ENCODE data around the gene NTNG2. TPM values are rescaled to one million over a fixed set of nuclear protein-coding genes. Genes with fewer than 3 reads are reported as not detected.
A peak's percentile ranks its signal among the peaks of the same experiment; 100 is the strongest.
"Not testable (repeated sequence)": the region's sequence is repeated elsewhere in the genome, so short reads cannot be mapped to it uniquely, and the experiment has no call there.

NTNG2 gene
- polyA plus RNA-seq, 3 donors: 0.20 to 0.40 (median 0.32) TPM

DNA sequence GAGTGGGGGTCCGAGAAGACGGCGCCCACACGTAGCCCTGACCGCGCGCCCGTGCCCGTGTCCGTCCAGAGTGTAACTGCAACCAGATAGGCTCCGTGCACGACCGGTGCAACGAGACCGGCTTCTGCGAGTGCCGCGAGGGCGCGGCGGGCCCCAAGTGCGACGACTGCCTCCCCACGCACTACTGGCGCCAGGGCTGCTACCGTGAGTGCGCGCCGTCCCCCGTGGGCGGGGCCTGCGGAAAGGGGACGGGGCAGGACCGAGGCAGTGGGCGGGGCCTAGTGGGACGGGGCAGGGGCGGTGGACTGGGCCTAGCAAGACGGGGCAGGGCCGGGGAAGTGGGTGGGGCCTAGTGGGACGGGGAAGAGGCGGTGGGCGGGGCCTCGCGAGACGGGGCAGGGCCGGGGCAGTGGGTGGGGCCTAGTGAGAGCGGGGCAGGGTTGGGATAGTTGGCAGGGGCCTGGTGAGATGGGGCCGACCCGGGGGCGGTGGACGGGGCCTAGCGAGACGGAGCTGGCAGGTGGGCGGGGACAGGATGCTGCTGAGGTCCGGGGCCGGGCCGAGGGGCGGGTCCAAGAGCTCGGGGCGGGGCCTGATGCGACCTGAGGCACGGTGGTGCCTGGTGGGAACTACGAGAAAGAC, 79.1 kb downstream of the NTNG2 start:
- peak; percentile 49 to 84 (median 71) for DNase-seq (ENCODE audit: extremely low read depth in 1 of 11, low read depth in 9 of 11, low spot score in 4 of 11)

- DNase-seq (ENCODE audit: extremely low read depth in 1 of 11, low read depth in 9 of 11, low spot score in 4 of 11): no peak
Observed at GRCh38 chr9:132241483-132241839, 79.6 kb downstream of the NTNG2 start.

GRCh38 chr9:132241840-132242620, 80.2 kb downstream of the NTNG2 start:
- no peak for DNase-seq (ENCODE audit: extremely low read depth in 1 of 11, low read depth in 9 of 11, low spot score in 4 of 11)

GRCh38 chr9:132242621-132243155, 80.8 kb downstream of the NTNG2 start:
- no peak for DNase-seq (ENCODE audit: extremely low read depth in 1 of 11, low read depth in 9 of 11, low spot score in 4 of 11)

DNA sequence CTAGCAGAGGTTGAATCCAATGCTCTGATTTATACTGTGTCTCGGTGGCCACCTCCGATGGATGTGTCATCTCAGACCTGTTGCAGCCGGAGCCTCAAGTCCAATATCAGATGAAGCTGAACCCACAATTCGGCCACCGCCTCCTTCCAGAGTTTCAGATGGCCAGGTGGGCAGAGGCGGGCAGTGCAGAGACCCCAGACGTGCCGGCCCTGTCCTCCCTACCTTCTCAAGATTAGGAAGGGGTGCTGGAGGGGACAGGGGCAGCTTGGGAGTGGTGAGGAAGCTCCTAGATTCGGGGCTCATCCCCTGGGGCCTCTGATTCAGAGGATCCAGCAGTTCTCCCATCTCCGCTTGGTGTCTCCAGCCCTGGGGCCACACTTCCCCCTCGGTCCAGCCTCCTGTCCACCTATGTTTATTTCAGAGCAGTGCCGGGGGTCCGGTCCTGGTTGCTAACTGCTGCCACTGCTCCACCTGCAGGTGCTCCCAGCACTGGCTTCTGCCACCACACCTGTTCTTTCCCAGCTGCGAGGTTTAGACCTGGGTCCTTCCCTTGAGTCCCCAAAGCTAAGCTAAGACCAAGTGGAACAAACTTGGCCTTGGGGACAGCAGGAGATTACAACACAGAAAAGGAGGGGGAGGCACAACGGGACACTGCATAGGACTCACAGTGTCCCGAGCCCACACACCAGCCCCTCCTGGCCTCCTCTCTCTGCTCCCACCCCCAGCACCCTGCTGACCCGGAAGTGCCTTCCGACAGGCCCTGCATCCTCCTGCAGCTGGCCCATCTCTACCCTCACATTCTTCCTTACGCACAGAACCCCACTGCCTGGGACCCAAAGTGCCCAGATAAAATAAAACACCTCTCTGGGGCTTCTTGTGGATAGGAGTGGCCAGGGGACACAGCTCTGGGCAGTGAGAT, 81.6 kb downstream of the NTNG2 start:
- no peak for DNase-seq (ENCODE audit: extremely low read depth in 1 of 11, low read depth in 9 of 11, low spot score in 4 of 11)

DNA sequence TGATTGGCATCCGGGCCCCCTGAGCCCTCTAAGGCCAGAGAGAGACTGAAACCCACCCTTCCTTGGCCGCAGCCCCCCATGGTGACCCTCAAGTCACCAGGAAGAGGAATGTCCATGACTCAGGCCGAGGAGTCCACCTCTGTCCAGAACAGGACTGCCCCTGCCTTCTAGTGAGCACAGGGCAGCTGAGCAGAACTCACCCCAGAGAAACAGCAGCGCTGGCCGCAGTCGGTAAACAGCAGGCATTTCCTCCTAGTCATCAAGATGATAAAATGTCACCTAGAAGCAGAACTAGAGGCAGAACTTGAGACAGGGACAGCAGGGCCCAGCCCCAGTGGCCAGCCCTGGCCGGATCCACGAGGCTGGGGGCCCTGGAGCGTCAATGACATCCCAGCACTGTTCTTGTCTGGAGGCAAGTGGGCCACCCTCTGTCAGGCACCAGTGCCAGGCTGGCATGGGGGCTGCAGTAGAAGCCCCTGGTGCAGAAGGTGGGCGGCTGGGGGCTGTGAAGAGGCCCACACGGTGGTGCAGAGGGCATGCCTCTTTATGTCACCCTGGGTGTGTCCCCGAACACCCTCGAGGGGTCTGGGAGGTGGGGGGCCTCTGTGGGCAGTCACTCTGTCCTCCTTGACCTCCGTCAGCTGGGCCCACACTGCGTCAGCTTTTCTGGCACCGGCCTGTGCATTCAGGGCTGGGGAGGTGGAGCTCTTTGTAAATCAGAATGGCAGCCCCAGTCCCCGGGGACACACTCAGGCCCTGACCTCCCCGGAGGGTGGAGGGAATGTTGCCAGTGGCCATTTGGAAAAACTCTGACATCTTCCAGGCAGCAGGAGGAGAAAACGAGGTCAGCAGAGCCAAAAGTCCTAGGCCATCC, 83.0 kb downstream of the NTNG2 start:
- no peak for DNase-seq (ENCODE audit: extremely low read depth in 1 of 11, low read depth in 9 of 11, low spot score in 4 of 11)

GRCh38 chr9:132245465-132245864, 83.6 kb downstream of the NTNG2 start:
- no peak for DNase-seq (ENCODE audit: extremely low read depth in 1 of 11, low read depth in 9 of 11, low spot score in 4 of 11)

DNA sequence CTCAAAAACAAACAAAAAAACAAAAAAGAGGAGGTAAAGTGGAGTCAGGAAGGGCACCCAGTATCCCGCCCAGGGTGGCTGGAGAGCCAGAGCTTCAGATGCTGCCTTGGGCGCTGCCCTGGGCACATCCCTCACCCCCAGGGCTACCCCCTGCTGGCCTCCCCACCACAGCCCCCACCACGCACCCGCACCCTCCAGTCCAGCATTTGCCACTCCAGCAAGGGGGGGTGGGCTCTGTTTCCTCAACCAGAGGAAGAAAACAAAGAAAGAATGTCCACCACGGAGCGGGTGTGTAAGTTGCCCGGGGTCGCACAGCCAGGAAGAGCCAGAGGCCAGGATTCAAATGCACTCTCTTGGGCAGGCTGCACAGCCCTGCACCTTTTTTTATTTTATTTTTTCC, 86.1 kb downstream of the NTNG2 start:
- DNase-seq (ENCODE audit: extremely low read depth in 1 of 11, low read depth in 9 of 11, low spot score in 4 of 11): no peak

DNA sequence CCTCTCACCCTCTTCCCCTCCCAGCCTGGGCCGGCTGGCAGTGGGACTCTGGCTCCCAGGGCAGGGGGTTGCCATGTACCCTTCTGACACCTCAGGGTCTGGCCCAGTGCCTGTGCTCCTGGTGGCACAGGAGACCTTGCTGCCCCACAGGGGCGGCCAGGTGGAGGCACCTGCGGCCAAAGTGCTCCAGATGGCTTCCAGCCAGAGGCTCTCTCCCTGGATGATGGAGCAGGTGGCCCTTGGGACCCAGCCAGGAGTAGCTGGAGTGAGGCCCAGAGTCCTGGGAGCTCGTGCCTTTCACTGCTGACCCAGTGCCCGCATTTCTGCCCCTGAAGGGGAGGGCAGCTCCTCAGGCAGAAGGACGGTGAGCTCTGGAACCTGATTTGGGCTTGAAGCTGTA, 87.3 kb downstream of the NTNG2 start:
- DNase-seq (ENCODE audit: extremely low read depth in 1 of 11, low read depth in 9 of 11, low spot score in 4 of 11): no peak

GRCh38 chr9:132249690-132250089, 87.8 kb downstream of the NTNG2 start:
- no peak for DNase-seq (ENCODE audit: extremely low read depth in 1 of 11, low read depth in 9 of 11, low spot score in 4 of 11)

GRCh38 chr9:132250324-132251262, 88.7 kb downstream of the NTNG2 start:
- no peak for DNase-seq (ENCODE audit: extremely low read depth in 1 of 11, low read depth in 9 of 11, low spot score in 4 of 11)

GRCh38 chr9:132260846-132261245, 99.0 kb downstream of the NTNG2 start:
- no peak for DNase-seq (ENCODE audit: extremely low read depth in 1 of 11, low read depth in 9 of 11, low spot score in 4 of 11)

- DNase-seq (ENCODE audit: extremely low read depth in 1 of 11, low read depth in 9 of 11, low spot score in 4 of 11): no peak
Observed at GRCh38 chr9:132266017-132266416, 104.2 kb downstream of the NTNG2 start.

DNA sequence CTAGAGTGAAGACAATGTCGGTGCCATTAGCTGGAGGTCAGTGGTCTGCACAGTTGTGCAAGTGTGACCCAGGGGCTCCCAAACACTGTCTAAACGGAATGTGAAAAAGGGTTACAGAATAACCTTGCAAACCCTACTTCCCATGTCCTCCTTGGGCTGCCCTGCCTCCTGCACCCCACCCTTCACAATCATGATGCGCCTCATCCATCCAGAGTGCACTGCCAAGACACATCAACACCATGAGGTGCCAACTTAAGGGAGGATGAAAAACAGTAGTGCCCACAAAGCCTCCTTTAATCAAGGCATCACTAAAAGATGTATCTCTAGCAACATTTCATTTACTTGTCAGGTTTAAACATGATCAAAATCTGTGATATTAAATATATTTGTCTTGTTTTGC, 105.8 kb downstream of the NTNG2 start:
- DNase-seq (ENCODE audit: extremely low read depth in 1 of 11, low read depth in 9 of 11, low spot score in 4 of 11): no peak

- peak in 10 of 11 donors; percentile 33 to 69 (median 42) for DNase-seq (ENCODE audit: extremely low read depth in 1 of 11, low read depth in 9 of 11, low spot score in 4 of 11)
Observed at GRCh38 chr9:132268725-132269352, 107.0 kb downstream of the NTNG2 start.

DNA sequence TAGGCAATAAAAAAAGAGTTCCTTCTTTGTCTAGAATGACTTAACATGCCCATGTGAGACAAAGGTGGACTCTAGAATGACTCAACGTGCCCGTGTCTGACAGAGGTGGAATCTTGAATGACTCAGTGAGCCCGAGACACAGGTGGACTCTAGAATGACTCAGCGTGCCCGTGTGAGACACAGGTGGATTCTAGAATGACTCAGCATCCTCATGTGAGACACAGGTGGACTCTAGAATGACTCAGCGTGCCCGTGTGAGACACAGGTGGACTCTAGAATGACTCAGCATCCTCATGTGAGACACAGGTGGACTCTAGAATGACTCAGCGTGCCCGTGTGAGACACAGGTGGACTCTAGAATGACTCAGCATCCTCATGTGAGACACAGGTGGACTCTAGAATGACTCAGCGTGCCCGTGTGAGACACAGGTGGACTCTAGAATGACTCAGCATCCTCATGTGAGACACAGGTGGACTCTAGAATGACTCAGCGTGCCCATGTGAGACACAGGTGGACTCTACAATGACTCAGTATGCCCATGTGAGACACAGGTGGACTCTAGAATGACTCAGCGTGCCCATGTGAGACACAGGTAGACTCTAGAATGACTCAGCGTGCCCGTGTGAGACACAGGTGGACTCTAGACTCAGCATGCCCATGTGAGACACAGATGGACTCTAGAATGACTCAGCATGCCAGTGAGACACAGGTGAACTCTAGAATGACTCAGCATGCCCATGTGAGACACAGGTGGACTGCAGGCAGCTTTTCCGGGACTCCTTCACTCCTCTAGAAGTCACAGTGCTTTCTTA, 108.1 kb downstream of the NTNG2 start:
- not testable (repeated sequence) for DNase-seq (ENCODE audit: extremely low read depth in 1 of 11, low read depth in 9 of 11, low spot score in 4 of 11)
